Erythroblast (primary cell): ENCODE results near the gene GCNA.

Experiments used
- GATA1 ChIP-seq: IDR thresholded peaks from 2 replicates; pipeline ENCODE4 v1.6.1; 2011; ENCODE audit warnings: low read depth, mild to moderate bottlenecking, control low read depth, low read length, moderate library complexity
- POLR2A ChIP-seq: IDR thresholded peaks from 2 replicates; pipeline ENCODE4 v1.6.1; 2011; ENCODE audit warnings: mild to moderate bottlenecking, low read length

- TF ChIP-seq POLR2A (no peak), GATA1 (no peak)
These were observed 60.2 kb downstream of the GCNA start for GRCh38 chrX:71638409-71638808.
